Left forelimb (tissue), 1 donor: ENCODE results near the gene E2F2.

Experiments
- DNase-seq: peaks from one replicate; pipeline ENCODE4 v3.0.0-alpha.2; 2018; ENCODE audit warnings: low spot score

E2F2 gene, protein sequence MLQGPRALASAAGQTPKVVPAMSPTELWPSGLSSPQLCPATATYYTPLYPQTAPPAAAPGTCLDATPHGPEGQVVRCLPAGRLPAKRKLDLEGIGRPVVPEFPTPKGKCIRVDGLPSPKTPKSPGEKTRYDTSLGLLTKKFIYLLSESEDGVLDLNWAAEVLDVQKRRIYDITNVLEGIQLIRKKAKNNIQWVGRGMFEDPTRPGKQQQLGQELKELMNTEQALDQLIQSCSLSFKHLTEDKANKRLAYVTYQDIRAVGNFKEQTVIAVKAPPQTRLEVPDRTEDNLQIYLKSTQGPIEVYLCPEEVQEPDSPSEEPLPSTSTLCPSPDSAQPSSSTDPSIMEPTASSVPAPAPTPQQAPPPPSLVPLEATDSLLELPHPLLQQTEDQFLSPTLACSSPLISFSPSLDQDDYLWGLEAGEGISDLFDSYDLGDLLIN

DNA sequence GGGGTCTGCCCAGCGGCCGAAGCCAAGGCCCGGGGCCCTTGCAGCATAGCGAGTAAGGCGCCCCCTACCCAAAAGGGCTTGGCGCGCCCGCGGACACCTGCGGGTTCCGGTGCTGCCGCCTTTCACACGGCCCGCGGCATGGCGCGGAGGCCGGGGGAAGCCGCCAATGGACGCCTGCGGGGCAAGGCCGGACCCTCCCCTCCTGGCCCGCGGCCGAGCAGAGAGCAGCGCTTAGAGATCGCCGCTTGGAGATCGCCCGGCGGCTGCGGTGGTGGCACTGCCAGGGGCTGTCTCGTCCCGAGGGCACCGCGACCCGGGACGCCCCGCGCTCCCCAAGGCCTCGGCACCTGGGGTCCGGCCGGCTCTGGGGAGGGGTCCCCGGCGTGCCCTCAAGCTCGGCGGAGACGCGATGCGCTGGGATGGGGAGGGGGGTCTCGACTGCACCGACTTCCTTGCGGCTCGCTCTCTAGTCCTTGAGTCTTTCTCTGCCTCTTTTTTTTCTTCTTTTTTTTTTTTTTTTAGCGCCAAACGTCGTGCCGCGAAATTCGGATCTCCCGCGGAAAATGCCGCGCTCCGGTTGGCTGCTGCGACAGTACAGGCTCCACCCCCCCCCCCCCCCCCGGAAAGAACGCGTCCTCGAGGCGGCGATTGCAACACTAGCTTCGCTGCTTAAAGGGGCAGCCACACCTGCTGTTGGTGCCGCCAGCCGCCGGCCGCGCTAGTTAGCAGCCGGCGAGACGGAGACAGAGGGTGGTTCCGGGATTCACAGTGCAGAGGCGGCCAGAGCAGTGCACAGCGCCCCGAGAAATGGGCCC is at the start of gene E2F2:
E2F2 (minus strand) TSS at position 487 of the 815 bp plus-strand sequence; CDS start at position 47, 440 bp downstream.
- DNase-seq = peak; percentile 92

DNA sequence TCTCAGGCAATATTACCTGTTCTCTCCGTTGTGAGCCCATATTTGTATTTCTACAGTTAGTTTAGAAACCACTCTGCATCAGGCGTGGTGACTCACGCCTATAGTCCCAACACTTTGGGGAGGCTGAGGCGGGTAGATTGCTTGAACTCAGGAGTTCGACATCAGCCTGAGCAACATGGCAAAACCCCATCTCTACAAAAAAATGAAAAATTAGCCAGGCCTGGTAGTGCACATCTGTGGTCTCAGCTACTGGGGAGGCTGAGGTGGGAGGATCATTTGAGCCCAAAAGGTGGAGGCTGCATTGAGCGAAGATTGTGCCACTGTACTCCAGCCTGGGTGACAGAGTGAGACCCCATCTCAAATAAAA is 47.9 kb upstream of the E2F2 start:
- DNase-seq = no peak

DNA sequence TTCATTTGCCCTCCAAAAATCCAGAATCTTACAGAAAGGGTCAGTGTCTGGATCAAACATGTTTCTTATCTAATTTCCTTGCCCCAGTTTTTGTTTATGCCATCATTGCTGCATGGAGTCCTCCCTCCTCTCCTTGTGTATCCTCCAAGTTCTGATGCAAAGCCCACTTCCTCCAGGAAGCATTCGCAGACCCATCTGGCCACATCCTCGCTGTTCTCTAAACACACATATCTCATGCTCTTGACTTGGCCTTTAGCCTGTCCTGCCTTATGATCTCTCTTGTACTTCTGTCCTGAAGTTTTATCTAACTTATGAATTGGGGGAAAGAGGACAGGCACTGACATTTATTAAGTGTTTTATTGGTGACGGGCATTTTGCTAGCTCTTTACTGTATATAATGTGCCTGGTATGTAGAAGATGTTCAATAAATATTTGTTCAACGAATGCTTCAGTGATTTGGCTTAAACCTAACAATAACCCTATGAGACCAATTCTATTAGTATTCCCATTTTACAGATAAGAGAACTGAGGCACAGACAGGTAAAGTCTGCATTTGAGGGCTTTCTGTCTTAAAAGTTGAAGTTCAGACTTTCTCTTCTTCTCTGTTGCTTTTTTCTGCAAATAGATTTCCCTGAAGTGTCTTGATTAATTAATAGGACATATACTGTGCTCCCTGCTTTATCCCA is 47.4 kb upstream of the E2F2 start:
- no peak for DNase-seq

DNA sequence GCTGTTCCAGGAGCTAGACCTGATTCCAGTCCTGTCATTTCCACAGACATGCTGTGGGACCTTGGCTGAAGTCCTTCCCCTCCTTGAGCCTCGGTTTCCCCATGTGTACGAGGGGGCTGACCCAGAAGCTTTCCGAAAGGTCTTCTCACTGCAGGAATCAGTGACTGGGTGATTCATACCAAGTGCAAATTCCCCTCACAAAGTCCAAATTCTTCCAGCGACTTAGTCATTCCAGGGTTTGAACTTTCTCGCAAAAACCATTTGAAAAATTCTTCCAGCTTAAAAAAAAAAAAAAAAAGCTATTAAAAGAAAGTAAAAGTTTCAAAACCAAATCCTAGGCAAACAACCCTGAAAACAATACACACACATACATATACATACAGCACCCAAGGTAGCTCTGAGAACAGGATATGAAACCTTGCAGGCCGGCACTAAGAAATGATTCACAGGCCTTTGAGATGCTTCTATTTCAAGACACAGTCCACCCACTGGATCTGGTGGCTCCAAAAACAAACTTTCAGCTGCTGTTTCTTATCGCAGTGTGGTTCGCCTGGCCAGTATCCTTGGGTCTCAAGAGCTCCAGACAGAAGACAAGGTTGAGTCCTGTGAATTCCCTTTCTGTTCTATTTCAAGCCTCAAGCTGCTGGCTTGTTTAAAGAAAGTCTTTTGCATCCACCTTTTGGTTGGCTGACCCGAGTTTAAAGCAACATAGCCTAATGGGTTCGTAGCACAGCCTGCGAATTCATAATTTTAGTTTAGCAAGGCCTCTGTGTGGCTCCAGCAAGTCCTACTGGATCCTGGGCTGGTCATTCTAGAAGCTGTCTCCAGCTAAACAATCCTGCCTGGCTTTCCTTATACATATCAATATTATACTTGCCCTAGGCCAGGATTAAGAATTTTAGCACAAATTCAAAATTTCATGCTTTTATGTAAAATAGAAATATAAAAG is 46.3 kb upstream of the E2F2 start:
- no peak for DNase-seq

DNA sequence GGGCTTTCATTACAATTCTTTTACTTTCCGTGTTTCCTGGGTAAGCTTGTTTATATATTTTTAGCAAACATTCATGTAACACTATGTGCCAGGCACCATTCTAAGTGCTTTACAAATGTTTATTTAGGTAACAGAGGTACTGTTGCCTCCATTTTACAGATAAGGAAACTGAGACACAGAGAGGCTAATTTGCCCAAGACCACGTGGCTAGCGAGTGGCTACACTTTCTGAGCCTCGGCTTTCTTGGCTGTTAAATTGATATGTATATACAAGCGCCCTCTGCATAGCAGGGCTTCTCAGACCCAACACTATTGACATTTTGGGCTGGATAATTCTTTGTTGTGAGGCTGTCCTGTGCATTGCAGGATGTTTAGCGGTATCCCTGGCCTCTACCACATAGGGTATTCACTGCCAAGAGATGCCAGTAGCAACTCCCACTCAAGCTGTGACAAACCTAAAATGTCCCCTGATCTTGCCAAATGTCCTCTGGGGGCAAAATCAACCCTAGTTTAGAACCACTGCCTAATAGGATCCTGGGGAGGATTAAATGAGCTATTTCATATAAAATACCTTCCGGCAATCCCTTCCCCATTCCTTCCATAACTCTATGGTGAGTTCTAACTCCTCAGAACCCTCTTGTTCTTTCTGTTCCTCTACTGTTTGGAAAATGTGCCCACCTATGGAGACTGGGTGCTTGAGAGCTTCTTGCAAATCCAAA is 45.5 kb upstream of the E2F2 start:
- DNase-seq = no peak

DNA sequence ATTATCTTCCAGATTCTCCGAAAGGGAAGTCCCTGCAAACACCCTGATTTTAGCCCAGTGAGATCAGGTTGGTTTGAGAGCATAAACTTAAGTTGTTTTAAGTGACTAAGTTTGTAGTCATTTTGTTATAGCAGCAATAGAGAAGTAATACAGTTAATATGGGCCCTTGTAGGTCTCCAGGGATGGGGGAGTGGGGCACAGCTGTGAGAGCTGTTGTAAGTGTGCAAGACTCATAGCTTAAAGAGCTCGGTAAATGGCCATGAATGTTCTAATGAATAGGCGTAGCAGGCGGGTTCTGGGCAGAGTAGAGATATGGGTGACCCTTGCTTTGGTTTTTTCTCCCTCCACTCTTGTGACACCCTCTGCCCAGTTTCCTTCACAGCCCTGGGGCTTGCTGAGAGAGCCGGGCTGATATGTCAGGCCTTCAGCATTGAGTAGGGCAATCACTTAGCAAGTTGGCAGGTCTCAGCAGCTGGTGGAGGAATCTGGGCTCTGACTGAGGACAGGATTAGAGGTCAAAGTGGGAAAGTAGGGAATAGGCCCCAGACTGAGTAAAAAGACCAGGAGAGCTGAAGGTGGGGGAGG is 44.3 kb upstream of the E2F2 start:
- DNase-seq = no peak

DNA sequence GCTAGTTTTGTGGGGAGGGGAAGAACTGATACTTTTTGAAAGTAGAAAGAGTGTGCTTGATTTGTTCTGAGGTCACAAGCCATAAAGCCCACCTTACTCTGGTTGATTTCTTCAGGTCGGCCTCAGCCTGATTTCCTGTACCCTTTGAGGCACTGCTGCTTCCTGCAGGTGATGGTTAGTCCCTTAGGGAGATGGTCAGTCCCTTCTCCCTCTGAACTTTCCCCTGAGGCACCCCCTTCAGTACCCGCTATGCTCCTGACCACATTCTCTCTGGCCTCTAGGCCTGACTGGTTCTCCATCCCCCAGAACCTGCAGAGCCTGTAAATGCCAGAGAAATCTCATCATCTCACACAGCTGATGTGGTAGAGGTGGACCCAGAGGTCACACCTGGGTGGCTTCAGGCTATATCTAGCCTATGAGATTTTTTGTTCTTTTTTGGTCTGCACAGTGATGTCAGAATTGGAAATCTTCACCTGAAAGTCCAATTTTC is 43.3 kb upstream of the E2F2 start:
- no peak for DNase-seq

DNA sequence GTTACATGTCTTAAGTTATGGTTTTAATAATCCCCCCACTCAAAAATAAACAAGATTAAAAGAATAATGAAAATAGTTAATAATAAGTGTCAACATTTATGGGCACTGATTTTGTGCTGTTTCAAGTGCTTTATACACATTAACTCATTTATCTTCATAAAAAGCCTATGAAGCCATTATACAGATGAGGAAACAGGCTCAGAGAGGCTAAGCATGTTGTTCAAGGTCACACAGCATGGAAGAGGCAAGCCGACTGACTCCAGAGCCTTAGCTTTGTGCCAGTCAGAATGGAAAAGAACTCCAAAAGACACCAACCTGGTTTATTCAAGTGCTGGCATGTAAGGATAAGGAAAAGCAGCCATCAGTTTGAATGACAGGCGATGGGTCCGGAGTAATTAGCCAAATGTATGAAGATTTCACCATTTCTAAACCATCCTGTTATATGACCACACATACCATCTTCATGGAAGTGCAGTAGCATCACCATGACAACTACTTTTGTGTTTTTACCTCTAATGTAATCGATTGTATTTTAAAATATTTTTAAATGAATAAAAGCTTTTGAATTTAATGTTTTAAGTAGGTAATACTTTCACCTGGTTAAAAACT is 42.6 kb upstream of the E2F2 start:
- no peak for DNase-seq

DNA sequence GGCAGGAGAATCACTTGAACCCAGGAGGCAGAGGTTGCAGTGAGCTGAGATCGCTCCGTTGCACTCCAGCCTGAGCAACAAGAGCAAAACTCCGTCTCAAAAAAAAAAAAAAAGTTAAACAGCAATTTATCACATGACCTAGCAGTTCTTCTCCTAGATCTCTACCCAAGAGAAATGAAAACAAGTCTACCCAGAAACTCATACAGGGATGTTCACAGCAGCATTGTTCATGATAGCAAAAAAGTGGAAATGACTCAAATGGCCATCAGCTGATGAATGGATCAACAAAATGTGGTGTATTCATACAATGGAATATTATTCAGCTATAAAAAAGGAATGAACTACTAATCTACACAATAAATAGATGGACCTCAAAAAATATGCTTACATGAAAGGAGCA is 40.4 kb upstream of the E2F2 start:
- DNase-seq = no peak

DNA sequence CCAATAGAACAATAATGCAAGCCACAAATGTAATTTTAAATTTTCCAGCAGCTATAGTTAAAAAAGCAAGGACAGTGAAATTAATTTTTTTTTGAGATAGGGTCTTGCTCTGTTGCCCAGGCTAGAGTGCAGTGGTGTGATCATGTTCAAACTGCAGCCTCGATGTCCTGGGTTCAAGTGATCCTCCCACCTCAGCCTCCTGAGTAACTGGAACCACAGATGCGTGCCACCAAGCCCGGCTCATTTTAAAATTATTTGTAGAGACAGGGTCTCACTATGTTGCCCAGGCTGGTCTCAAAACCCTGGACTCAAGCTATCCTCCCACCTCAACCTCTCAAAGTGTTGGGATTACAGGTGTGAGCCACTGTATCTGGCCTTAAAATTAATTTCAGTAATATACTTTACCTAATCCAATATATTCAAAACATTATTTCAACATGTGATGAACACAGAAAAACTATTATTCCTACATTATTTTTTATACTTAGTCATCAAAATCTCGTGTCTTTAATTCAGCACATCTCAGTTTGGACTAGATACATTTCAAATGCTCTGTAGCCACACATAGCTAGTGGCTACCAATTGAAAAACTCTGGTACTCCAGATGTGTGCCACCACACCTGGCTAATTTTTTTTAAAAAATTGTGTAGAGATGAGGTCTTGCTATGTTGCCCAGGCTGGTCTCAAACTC is 39.1 kb upstream of the E2F2 start:
- no peak for DNase-seq

DNA sequence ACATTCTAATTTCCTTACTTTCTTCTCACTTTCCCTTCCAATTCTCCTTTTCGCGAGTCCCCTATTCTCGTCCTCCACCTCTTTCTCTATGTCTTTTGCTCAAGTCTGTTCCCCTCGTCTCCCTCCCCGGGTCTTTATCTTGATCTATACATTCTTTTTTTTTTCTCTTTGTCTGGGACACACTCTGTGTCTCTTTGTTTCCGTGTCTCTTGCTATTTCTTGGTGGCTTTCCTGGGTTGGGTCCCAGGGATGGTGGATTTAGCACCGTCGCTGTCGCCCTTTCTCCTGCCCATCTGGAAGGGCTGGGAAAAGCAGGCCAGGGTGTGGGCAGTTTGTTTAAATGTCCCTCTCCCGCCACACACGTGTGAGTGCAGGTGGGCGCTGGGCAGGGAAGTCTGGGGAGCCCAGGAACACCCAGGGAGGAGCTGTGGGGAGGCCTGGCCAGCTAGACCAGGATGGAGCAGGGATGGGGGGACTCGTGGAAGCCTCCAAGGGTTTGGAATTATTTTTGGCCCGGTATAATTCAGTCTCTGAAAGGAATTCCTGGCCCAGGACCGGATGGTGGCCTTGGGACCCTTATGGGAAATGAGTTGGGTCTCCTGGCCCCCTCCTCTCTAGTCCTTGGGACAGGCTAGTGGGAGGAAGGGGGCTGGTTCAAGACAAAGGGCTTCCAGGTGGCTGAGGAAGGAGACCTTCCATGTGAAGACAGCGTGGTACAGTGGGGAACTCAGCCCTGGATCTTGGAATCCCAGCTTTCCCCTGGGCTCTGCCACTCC is 37.8 kb upstream of the E2F2 start:
- no peak for DNase-seq

DNA sequence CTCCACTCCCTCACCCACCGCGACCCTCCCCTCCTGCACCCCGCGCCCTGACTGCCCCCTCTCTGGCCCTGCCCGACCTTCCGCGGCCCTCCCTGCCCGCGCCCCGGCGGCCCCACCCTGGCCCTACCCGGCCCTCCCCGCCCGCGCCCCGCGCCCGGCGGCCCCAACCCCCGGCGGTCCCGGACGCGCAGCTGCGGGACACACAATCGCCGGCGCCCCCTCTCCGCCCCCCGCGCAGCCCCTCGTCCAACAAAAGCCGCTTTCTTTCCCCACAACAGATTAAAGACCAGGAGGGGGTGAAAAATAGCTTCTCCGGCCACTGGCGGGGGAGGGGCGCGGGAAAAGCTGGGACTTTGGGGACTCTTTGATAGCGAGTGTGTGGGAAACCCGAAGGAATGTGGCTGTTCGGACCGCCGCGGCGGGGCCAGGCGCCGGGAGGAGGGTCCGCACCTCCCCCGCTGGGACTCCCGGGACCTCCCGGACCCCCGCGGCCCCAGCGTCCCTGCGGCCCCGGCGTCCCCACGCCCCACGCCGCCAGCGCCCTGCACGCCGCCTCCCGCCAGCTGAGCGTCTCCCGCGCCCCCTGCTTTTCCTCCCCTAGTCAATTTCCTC is 37.1 kb upstream of the E2F2 start:
- DNase-seq = no peak

DNA sequence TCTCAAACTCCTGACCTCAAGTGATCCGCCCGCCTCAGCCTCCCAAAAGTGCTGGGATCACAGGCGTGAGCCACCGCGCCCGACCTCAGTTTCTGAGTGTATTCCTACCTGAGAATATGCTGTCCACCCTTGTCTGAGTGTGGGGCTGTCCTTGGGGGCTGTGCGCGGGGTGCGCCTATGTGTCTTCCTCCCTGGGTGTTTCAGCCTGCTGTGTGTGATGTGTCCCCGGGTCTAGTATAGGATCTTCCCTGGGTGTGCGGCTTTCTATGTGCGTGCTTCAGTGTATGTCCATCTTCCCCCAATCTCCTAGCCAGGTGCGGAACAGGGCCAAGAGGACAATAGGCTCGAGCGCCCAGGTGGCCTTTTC is 36.6 kb upstream of the E2F2 start:
- DNase-seq = no peak

DNA sequence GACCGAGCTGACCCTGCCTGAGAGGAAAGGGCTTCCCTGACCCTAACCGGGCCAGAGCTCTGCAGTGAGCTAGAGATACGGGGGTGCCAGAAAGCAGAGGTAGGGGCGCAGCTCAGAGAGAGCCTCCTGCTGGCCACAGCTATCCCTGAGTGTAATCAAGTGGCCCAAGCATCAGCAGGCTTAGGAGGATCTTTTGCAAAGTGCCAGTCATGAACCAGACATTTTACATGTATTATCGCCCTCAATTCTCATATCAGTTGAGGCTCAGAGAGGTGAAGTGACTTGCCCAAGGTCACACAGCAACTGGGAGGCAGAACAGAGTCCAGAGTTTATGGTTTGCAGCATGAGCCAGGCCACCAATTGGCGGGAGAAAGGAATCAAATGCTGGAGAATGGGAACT is 35.3 kb upstream of the E2F2 start:
- no peak for DNase-seq

DNA sequence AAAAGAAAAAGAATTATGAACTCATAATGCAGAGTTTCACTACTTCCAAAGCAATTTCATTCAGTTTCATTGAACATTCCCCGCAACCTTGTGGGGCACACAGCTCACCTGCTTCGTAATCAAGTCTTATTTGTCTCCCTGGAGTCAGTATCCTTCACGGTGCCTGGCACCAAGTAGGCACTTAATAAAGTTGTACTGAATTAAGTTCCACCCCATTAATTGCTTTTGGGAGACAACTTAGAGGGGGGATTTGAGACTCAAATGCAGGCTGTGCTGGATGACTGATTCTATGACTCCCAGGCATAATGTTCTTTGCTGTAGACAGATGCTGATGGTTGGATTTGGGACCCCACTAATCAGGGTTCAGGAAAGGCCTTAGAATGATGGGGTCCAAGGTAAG is 34.7 kb upstream of the E2F2 start:
- DNase-seq = no peak

DNA sequence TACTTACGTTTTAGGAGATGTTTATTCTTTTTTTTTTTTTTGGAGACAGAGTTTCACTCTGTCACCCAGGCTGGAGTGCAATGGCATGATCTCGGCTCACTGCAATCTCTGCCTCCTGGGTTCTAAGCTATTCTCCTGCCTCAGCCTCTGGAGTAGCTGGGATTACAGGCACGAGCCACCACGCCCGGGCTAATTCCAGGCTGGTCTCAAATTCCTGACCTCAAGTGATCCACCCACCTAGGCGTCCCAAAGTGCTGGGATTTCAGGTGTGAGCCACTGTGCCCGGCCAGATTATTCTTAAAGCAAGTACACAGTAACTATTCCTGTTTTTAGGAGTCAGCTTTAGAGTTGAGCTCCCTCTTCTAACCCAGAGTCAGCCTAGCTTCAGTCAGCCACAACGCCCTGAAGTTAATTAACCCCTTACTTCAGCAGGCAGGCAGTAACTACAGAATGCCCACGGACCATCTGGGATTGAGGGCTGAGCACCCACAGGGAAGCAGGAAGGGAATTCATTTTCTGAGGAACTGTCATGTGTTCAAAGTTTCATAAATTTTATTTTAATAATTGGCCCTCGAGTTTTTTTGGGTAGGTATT is 33.6 kb upstream of the E2F2 start:
- no peak for DNase-seq

DNA sequence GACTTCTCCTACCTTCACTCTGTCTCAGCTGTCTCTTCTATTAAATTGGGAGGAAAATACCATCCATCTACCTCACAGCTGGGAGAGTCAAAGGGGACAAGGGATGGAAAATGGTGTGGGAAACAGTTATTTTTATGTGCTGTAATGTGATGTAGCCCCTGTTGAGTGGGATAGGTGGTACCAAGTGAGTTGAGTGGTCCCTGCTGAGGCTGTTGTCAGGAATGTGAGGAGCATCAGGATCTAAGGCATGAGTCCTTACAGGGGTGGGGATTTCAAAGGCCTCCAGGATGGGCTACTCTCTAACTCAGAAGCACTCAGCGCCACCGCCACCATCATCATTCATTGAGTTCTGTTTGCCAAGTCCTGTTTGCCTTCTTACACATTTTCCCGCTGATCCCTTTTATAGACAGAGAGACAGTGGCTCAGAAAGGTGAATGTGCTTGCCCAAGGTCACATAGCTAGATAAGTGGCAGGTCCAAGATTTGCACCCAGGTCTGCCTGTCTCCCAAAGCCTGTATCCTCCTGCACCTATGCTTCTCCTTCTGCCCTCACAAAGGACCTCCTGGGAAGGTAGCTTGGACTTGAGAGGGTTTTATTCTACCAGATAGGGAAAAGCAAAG is 32.8 kb upstream of the E2F2 start:
- no peak for DNase-seq
